Loucy (cell line): ENCODE measurements around the gene INSRR.

Experiments
- H2AFZ ChIP-seq: fragments of 200-600 bp; sonication (generic); 2 replicates; pipeline ENCODE4 v1.6.0; 2016; ENCODE audit warnings: antibody characterized with exemption, mild to moderate bottlenecking, low read length, moderate library complexity
- H3F3A ChIP-seq: fragments of 200-600 bp; 2 replicates; pipeline ENCODE4 v1.6.0; 2016; ENCODE audit warnings: antibody characterized with exemption, low read depth, mild to moderate bottlenecking
- H3K27me3 ChIP-seq: fragments of 200-600 bp; sonication (generic); 2 replicates; pipeline ENCODE4 v1.6.1; 2014; ENCODE audit warnings: low read length, mild to moderate bottlenecking; ENCODE audit not compliant: insufficient read depth, poor library complexity, severe bottlenecking
- H3K36me3 ChIP-seq: fragments of 200-600 bp; sonication (generic); 2 replicates; pipeline ENCODE4 v1.6.1; 2016; ENCODE audit warnings: low read length; ENCODE audit not compliant: insufficient read depth
- H3K4me1 ChIP-seq: fragments of 200-600 bp; sonication (generic); 2 replicates; pipeline ENCODE4 v1.5.1; 2014; ENCODE audit warnings: low read length, mild to moderate bottlenecking; ENCODE audit not compliant: insufficient read depth, poor library complexity, severe bottlenecking
- H3K4me2 ChIP-seq: fragments of 200-600 bp; sonication (generic); 2 replicates; pipeline ENCODE4 v1.6.0; 2014; ENCODE audit warnings: antibody characterized with exemption, low read length, low read depth, mild to moderate bottlenecking; ENCODE audit not compliant: poor library complexity, severe bottlenecking
- H3K4me3 ChIP-seq: fragments of 200-600 bp; sonication (generic); 2 replicates; pipeline ENCODE4 v1.5.1; 2014; ENCODE audit warnings: low read length, mild to moderate bottlenecking, mixed read lengths; ENCODE audit not compliant: poor library complexity, severe bottlenecking
- H3K79me2 ChIP-seq: fragments of 200-600 bp; sonication (generic); 2 replicates; pipeline ENCODE4 v1.6.1; 2014; ENCODE audit warnings: low read length; ENCODE audit not compliant: insufficient read depth
- H3K9ac ChIP-seq: fragments of 200-600 bp; sonication (generic); 2 replicates; pipeline ENCODE4 v1.6.0; 2014; ENCODE audit warnings: mild to moderate bottlenecking, low read depth, low read length, moderate library complexity; ENCODE audit not compliant: poor library complexity, severe bottlenecking
- H3K9me2 ChIP-seq: fragments of 200-600 bp; sonication (generic); replicated peaks from 2 replicates; pipeline ENCODE4 v1.6.1; 2016; ENCODE audit warnings: low read depth, low read length, mixed read lengths
- H3K9me3 ChIP-seq: fragments of 200-600 bp; sonication (generic); 2 replicates; pipeline ENCODE4 v1.6.1; 2014; ENCODE audit warnings: mild to moderate bottlenecking, antibody characterized with exemption, low read length, low read depth; ENCODE audit not compliant: insufficient read depth
- H4K20me1 ChIP-seq: fragments of 200-600 bp; sonication (generic); 2 replicates; pipeline ENCODE4 v1.6.0; 2014; ENCODE audit warnings: antibody characterized with exemption, low read length, mild to moderate bottlenecking; ENCODE audit not compliant: insufficient read depth, poor library complexity, severe bottlenecking
- CTCF ChIP-seq: fragments of 200-600 bp; sonication (generic); conservative IDR thresholded peaks from 2 replicates; pipeline ENCODE4 v1.5.1; 2014; ENCODE audit warnings: mild to moderate bottlenecking, antibody characterized with exemption, low read length
- EZH2phosphoT487 ChIP-seq: fragments of 200-600 bp; IDR thresholded peaks from 2 replicates; pipeline ENCODE4 v1.6.1; 2018; ENCODE audit warnings: antibody characterized with exemption, mild to moderate bottlenecking, moderate library complexity, borderline replicate concordance

INSRR gene

GRCh38 chr1:156887734-156888133 lies 28.8 kb upstream of the INSRR start:
- no peaks in the 10 kb centered on the region for H3K4me1 ChIP-seq
- H3K9me2 ChIP-seq, result no peaks in the 10 kb centered on the region
- no peaks in the 10 kb centered on the region for H3K27me3 ChIP-seq
- H3K4me3 ChIP-seq, result no peak overlapping the region
- H2AFZ ChIP-seq, result no peak overlapping the region
- no peaks in the 10 kb centered on the region for H3F3A ChIP-seq
- no peaks in the 10 kb centered on the region for H3K9me3 ChIP-seq
- H4K20me1 ChIP-seq, result no peaks in the 10 kb centered on the region
- H3K36me3 ChIP-seq, result no peaks in the 10 kb centered on the region
- TF ChIP-seq CTCF, result no peak
- no peak for TF ChIP-seq EZH2phosphoT487
- H3K4me2 ChIP-seq, result no peak overlapping the region
- H3K79me2 ChIP-seq, result no peaks in the 10 kb centered on the region
- no peak overlapping the region for H3K9ac ChIP-seq

- no peaks in the 10 kb centered on the region for H3K79me2 ChIP-seq
- H3K9ac ChIP-seq, result no peak overlapping the region
- H3F3A ChIP-seq, result no peaks in the 10 kb centered on the region
- H2AFZ ChIP-seq, result no peak overlapping the region
- no peaks in the 10 kb centered on the region for H3K9me3 ChIP-seq
- H3K4me2 ChIP-seq, result no peak overlapping the region
- H4K20me1 ChIP-seq, result no peaks in the 10 kb centered on the region
- H3K9me2 ChIP-seq, result no peaks in the 10 kb centered on the region
- TF ChIP-seq CTCF (no peak), EZH2phosphoT487 (no peak)
- no peaks in the 10 kb centered on the region for H3K27me3 ChIP-seq
- H3K4me1 ChIP-seq, result no peaks in the 10 kb centered on the region
- no peaks in the 10 kb centered on the region for H3K36me3 ChIP-seq
- no peak overlapping the region for H3K4me3 ChIP-seq
Observed at GRCh38 chr1:156887317-156887716, 28.4 kb upstream of the INSRR start.

- Histone ChIP-seq H4K20me1 (no peaks in the 10 kb centered on the region), H3K9me2 (no peaks in the 10 kb centered on the region), H3K9ac (no peak overlapping the region), H3F3A (no peaks in the 10 kb centered on the region), H3K27me3 (no peaks in the 10 kb centered on the region), H3K4me2 (no peak overlapping the region), H2AFZ (no peak overlapping the region), H3K4me1 (no peaks in the 10 kb centered on the region), H3K79me2 (no peaks in the 10 kb centered on the region), H3K9me3 (no peaks in the 10 kb centered on the region), H3K36me3 (no peaks in the 10 kb centered on the region), H3K4me3 (no peak overlapping the region)
- TF ChIP-seq CTCF (no peak), EZH2phosphoT487 (no peak)
Observed at GRCh38 chr1:156886583-156887281, 27.8 kb upstream of the INSRR start.
